ENCODE results near the gene SHISA7.

DNA sequence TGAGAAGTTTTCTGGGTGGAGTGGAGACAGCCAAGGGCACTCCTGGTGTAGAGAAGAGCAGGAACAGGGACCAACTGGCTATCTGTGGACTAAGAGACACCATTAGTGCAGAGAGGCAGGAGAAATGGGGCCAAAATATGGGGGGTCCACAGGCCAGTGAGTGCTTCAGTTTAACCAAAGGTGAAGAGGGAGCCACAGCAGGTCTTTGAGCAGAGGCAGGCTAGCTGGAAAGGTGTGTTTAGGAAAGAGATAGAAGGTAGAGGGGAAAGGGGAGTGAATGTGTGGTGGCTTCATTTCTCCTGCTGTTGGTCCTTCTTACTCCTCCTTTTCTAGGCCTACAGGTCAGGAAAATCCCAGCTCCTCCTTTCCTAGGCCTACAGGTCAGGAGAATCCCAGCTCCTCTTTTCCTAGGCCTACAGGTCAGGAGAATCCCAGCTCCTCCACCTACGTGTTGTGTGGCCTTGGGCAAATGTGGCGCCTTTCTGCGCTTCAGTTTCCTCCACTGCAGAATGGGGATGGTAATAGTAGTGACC lies 60.5 kb downstream of the SHISA7 start:
- TF ChIP-seq, protein P1, sequence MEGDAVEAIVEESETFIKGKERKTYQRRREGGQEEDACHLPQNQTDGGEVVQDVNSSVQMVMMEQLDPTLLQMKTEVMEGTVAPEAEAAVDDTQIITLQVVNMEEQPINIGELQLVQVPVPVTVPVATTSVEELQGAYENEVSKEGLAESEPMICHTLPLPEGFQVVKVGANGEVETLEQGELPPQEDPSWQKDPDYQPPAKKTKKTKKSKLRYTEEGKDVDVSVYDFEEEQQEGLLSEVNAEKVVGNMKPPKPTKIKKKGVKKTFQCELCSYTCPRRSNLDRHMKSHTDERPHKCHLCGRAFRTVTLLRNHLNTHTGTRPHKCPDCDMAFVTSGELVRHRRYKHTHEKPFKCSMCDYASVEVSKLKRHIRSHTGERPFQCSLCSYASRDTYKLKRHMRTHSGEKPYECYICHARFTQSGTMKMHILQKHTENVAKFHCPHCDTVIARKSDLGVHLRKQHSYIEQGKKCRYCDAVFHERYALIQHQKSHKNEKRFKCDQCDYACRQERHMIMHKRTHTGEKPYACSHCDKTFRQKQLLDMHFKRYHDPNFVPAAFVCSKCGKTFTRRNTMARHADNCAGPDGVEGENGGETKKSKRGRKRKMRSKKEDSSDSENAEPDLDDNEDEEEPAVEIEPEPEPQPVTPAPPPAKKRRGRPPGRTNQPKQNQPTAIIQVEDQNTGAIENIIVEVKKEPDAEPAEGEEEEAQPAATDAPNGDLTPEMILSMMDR (IDR thresholded peaks at IDR 0.05), result no peak
- no peak for TF ChIP-seq ZFX (IDR thresholded peaks at IDR 0.05; ENCODE audit: borderline replicate concordance)

All from 22Rv1 (cell line).